HG03159 (cell line): ENCODE results near the gene LPXN.

Source experiments
- ATAC-seq: cut with Tn5 transposase; IDR thresholded peaks from one replicate; pipeline ENCODE4 v1.9.1; 2021; ENCODE audit warnings: mild to moderate bottlenecking, moderate library complexity; ENCODE audit not compliant: unreplicated experiment

Gene LPXN

GRCh38 chr11:58575377-58576020, at the start of gene LPXN:
Gene LPXN (minus strand): TSS chr11:58575856. CDS start chr11:58575772, 84 bp downstream.
- ATAC-seq: no peak

DNA sequence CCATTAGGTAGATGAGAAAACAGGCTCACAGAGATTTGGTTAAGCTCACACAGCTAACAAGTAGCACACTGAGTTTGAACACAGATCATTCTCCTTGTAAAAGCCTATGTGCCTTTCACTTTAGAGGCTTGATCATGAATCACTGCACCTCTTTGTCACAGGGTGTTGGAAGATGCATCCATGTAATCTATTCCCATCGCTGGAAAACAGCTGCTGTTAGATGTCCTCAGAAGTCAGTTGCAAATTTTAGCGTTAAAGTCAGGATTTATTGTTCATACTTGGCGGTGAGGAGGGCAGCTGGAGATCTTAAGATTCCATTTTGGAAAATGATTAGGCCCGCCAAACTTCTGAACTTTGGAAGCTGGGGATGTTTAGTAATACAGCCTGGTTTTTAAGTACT, 49.4 kb upstream of the LPXN start:
- ATAC-seq: no peak

DNA sequence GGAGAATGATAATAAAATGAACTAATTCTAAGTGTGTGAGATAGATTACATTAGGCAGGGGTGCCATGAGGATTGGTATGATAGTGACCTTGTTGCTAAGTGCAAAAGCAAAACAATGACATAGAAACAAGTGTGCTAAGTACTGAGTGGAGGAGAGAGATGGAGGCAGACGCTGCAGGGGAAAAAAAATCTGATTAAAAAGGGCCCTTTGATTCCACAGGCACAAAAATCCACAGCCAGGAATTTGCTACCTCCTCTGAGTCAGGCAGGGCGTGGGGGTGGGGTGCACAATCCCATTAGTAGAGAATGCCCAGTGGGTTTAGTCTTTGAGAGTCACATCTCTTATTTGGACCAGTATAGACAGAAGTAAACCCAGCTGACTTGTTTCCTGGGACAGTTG, 46.7 kb upstream of the LPXN start, which contains the start of gene CNTF:
Gene CNTF, plus strand, starts transcription at position 322 of the 400 bp plus-strand sequence. CDS start 88 bp downstream, outside the sequence.
- ATAC-seq: no peak

- no peak for ATAC-seq
Observed at GRCh38 chr11:58621586-58622262, 46.1 kb upstream of the LPXN start.

- no peak for ATAC-seq
Observed at GRCh38 chr11:58617976-58618557, 42.4 kb upstream of the LPXN start.

DNA sequence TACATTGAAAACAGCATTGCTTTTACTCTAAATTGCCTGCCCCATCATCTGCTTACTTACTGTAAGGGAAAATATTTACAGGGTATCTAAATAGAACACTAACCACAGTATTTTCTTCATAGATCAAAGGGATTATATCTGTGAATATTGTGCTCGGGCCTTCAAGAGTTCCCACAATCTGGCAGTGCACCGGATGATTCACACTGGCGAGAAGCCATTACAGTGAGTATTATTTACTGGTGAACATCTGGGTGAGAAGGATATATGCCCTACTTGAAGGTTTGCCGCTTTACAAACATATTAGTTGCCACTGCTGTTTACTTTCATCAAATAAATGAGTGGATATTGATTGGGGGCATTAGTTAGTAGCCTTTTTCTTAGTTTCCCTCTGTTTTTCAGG, 40.9 kb upstream of the LPXN start:
- no peak for ATAC-seq

DNA sequence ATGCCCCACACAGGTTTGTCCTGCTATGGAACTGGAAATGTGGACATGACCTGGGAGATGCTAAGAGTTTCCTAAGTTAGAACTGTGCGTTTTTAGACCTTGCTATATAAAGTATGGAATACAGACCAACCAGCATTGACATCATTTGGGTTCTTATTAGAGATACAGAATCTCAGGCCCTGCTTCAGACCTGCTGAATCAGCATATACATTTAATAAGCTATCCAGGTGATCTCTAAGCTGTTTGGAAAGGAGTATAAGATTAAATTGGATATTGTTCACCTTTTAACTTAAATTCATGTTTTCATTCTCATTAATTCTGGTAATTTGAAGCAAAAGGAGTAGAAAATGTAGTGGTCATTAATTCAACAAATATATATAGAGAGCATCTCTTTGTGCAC, 39.9 kb upstream of the LPXN start:
- ATAC-seq: no peak

- no peak for ATAC-seq
Observed at GRCh38 chr11:58613228-58613627, 37.6 kb upstream of the LPXN start.

DNA sequence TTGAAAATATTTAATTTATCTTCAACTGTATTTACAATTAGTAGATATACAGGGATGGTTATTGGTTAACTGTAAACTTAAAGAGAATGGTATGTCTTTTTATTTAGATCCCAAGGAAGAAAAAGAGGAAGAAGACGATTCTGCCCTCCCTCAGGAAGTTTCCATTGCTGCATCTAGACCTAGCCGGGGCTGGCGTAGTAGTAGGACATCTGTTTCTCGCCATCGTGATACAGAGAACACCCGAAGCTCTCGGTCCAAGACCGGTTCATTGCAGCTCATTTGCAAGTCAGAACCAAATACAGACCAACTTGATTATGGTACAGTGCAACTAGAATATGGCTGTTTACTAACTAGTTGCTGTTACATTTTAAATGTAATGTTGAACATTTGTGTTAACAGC, 34.1 kb upstream of the LPXN start:
- no peak for ATAC-seq

DNA sequence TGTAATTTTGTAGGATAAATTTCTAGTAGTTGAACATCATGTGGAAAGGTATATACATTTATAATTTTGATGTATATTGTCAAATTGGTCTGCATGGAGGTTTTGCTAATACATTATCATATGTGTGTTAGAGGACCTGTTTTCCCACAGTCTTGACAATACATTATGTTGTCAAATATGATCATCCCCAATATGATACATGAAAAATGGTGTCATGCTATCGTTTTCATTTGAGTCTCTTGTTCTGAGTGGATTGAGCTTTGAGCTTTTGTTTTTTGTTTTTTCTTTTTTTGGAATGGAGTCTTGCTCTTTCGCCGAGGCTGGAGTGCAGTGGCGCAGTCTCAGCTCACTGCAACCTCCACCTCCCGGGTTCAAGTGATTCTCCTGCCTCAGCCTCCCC, 32.7 kb upstream of the LPXN start:
- no peak for ATAC-seq

DNA sequence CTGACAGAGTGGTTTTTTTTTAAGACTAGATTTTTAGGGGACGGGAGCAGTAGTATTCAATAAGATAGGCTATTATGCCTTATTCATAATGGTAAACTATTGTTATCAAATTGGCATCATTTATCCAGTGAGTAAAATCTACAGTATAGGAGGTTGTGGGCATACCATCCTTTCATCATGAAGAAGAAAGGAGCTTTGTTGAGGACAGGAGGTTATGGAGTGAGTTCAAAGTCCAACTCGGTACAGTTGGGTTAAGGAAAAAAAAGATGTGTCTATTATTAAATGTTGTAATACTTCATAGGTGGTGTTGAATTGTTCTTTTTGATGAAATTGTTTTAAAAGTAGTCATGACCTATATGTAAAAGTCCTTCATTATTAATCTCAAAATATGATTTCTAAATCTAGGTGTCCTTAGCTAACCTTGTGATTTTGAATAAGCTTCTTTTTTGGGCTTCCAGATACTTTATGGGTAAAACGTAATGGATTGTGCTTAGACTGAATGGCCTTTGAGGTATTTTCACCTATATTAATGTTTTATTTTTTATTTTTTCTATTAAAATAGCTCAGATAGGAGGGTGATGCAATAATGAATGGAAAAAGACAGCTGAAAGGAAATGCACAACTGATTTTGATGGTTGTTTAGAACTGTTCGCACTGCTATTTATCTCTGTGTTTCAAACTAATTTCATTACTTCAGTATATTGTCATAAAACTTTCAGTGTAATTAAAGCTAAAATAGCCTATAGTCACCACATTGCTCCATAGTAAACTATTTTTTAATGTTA, 31.5 kb upstream of the LPXN start:
- no peak for ATAC-seq

GRCh38 chr11:58600510-58600909, 24.9 kb upstream of the LPXN start:
- no peak for ATAC-seq

DNA sequence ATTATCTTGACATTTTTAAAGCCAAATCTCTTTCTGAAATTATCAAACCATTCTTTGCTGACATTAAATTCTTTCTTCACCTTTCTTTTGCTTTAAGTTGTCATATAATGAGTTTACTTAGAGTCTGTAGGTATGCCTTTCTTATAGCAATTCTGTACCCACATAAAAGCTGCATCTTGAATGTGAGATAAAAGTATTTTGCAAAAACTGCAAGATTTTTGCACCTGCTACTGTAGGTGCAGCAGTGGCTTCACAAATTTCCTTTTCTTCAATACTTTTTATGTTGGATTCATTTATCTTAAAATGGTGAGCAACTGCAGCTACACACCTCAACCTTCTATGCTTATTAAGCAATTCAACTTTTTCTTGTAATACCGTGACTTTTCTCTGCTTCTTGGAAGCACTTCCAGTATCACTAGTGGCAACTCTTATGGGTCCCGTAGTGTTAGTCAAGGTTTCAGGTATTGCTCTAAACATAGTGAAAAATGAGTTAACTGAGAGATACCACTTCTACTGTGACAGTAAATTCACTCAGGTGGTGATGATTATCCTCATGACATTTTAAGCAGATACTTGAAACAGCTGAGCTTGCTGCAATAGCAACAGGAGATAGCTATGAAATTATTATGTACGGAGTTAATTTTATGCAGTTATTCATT, 22.0 kb upstream of the LPXN start:
- no peak for ATAC-seq

DNA sequence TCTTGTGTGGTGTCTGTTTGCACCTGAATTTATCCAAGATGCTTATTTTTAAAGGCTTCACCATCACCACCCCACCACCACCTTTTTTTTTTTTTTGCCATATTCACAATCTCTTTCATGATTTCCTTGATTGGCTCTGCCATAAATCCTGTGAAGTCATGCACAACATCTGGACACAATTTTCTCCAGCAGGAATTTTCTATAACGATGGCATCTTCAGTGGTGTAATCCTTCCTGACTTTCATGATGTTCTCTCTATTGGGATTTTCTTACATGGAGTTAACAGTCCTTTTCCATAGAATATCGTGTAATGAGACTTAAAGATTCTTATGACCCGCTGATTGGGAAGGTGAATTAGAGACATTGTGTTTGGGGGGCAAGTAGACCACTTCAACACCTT, 21.0 kb upstream of the LPXN start:
- ATAC-seq: no peak

- no peak for ATAC-seq
Observed at GRCh38 chr11:58594826-58595225, 19.2 kb upstream of the LPXN start.

DNA sequence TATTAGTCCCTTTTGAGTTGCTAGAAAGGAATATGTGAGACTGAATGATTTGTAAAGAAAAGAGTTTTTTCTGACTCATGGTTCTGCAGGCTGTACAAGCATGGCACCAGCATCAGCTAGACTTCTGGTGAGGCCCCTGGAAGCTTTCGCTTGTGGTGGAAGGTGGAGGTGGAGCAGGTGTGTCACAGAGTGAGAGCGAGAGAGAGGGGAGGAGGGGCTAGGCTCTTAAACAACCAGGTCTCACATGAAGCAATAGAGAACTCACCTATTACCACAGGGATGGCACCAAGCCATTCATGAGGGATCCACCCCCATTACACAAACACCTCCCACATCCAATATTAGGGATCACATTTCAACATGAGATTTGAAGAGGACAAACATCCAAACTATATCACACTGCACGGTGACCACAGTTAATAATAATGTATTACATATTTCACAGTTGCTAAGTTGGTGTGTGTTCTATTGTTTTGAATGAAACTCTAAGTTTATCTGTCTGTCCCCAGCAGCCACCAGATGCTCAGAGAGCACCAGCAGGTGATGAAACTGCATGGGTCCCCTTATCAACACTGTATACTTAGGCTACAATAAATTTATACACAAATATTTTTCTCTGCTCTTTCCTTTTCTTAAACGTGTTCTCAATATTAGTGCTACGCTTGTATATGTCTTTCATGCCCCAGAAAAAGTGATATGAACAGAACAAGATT, 17.3 kb upstream of the LPXN start:
- no peak for ATAC-seq

- no peak for ATAC-seq
Observed at GRCh38 chr11:58591659-58592058, 16.0 kb upstream of the LPXN start.

DNA sequence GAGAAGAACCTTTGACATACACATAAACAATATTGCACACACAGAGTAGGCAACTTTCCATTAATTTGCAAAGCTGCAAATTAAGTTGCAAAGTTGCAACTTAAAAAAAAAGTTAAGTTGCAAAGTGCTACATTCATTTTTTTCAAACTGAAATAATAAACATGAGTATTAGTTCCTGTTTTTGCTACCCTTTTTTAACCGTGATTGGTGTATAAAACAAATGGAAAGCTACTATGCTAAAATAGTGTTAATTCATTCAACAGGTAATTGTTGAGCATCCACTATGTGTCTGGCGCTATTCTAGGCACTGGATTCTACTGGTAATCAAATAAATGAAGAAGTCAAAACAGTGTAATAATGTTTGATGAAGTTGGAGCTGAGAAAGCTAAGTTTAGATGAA, 11.3 kb upstream of the LPXN start:
- no peak for ATAC-seq

DNA sequence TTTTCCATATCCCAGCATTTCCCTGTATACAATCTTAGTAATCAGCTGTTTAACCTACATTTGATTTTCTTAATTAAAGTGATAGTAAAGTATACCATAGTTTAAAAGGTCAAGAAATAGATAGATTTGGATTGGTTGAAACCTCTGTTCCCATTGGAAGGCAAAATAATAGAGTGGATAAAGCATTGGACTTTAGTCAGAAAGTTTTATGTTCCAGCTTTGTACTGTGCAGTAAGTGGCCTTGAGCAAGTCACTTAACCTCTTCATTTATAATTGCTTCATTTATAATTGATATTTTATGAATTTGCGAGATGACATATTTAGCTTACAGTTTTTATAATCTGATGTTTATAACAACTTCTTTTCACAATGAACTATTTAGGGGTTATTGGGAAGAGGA, 6.8 kb upstream of the LPXN start:
- ATAC-seq: no peak

- ATAC-seq: no peak
Observed at GRCh38 chr11:58580311-58580710, 4.7 kb upstream of the LPXN start.
